CD4-positive, alpha-beta T cell treated with Interleukin-4 for 1 hour (primary cell): ENCODE results near the gene BTBD7.

Experiments used
- DNase-seq, 2 donors: peaks; one replicate each; pipeline ENCODE4 v3.0.0-alpha.2; 2020 to 2022

The BTBD7 gene

GRCh38 chr14:93330609-93331000, 2.2 kb downstream of the BTBD7 start:
- DNase-seq: no peak

DNA sequence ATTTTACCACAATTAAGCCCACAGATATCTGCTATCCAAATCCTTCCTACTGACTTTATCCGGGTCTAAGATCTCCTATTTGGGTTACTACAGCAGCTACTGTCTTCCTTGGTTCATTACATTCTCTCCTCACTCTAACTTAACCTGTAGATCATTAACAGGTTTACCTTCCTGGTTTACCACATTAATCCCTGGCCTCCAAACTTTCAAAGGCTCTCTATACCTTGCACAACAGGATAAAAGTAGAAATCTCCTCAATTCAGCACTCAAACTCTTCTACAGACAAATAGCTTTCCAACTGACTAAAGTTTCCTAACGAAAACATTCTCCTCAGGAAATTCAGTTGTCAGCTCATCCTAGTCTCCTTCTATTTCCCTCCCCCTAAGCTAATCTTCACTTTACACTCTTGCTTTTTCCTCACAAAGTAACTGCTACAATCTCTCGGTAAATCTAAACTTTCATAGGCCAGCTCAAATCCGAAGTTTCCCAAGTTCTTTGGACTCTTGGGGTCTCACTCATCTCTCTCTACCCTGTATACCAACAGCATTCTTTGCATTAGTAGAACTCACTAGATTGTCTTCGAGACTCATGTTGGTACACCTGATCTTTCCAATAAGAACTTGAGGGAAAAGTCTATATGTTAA, 2.7 kb downstream of the BTBD7 start:
- no peak for DNase-seq

- no peak for DNase-seq
Observed at GRCh38 chr14:93328546-93328945, 4.3 kb downstream of the BTBD7 start.

- no peak for DNase-seq
Observed at GRCh38 chr14:93326196-93326595, 6.6 kb downstream of the BTBD7 start.

DNA sequence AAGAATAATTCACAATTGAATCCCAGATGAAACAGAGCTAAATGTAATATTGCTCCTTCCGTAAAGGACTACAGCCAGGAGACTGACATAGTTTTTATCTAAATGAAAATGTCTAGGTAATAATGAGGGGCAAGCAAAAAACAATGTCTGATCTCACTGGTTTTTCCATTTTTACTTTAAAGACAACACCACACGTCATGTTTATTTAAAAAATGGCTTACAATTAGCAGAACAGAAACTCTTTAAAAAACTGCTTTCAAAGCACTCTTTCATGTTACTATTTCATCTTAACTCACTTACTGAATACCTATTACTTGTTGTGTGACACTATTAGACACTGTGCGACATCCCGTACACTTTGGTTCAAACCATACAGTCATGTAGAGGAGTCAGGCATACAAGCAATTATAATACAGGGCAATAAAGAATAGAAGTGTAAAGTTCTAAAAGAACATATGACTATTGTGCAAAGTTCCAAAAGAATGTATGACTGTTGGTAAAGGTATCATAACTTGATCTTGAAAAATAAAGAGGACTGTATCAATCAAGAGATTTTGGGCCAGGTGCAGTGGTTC, 9.1 kb downstream of the BTBD7 start:
- DNase-seq: no peak

GRCh38 chr14:93322929-93323599, 9.8 kb downstream of the BTBD7 start:
- DNase-seq: no peak

GRCh38 chr14:93320489-93320888, 12.3 kb downstream of the BTBD7 start:
- no peak for DNase-seq

DNA sequence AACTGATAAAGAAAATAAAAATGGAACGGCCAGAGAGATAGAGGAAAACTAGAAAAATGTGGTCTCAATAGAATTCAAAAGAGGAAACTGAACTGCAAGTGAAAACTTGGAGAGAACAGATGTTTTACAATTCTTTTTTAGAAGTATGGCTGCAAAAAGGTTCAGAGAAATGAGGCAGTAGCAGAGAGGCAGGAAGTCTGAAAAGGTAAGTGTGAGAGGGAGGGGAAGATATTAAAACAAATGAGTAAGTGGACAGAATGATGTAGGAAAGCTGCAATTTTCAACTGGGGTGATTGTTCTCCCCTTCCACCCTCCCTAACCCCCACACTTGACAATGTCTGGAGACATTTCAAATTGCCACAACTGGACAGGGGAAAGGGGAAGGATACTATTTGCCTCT, 12.9 kb downstream of the BTBD7 start:
- no peak for DNase-seq

- no peak for DNase-seq
Observed at GRCh38 chr14:93319494-93319893, 13.3 kb downstream of the BTBD7 start.

DNA sequence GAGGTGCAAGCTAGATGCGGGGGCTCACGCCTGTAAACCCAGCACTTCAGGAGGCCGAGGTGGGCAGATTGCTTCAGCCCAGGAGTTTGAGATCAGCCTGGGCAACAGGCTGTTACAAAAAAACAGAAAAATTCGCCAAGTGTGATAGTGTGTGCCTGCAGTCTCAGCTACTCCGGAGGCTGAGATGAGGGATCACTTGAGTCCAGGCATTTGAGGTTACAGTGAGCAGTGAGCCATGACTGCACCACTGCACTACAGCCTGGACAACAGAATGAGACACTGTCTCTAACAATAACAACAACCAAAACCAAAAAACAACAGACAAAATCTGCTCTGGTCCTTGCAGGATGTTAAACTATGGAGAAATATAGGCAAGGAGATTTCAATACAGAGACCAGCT, 13.9 kb downstream of the BTBD7 start:
- DNase-seq: no peak

GRCh38 chr14:93317875-93318807, 14.7 kb downstream of the BTBD7 start:
- no peak for DNase-seq

DNA sequence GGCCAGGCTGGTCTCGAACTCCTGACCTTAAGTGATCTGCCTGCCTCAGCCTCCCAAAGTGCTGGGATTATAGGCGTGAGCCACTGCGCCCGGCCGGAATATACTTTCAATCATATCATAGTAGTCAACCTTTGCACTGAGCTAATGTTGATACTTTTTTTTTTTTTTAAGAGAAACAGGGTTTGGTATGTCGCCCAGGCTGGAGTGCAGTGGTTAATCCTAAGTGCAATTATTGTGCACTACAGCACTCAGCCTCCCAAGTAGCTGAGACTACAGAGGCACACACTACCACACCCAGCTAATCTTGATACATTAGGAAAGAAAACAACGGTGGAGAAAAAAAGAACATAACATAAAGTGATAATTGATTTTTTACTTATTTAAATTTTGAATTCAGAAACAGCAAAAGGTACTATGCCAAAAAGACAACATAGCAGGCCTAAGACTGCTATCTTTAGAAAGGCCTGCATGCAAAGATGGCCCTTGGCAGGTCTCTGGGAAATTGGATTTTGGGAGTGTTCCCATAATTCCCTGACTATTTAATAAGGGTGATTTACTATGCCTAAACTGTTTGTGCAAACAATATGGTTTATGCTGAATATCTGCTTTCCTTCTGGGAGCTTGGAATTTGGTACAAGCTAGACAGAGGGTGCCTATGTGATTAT, 15.5 kb downstream of the BTBD7 start:
- DNase-seq: no peak

- no peak for DNase-seq
Observed at GRCh38 chr14:93316716-93317115, 16.1 kb downstream of the BTBD7 start.

DNA sequence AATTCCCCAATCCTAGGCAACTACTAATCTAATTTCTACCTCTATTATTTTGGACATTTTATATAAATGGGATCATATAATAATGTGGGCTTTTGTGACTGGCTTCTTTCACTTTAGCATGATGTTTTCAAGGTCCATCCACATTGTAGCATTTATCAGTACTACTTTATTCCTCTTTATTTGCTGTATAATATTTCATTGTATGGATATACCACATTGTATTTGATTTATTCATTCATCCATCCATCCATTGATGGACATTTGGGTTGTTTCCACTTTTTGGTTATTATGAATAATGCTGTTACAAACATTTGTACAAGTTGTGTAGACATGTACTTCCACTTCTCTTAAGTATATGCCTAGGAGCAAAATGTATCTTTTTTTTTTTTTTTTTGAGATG, 17.3 kb downstream of the BTBD7 start:
- DNase-seq: no peak

GRCh38 chr14:93311082-93311481, 21.8 kb downstream of the BTBD7 start:
- no peak for DNase-seq

- no peak for DNase-seq
Observed at GRCh38 chr14:93309427-93309966, 23.3 kb downstream of the BTBD7 start.

GRCh38 chr14:93308686-93309345, 24.0 kb downstream of the BTBD7 start:
- no peak for DNase-seq

DNA sequence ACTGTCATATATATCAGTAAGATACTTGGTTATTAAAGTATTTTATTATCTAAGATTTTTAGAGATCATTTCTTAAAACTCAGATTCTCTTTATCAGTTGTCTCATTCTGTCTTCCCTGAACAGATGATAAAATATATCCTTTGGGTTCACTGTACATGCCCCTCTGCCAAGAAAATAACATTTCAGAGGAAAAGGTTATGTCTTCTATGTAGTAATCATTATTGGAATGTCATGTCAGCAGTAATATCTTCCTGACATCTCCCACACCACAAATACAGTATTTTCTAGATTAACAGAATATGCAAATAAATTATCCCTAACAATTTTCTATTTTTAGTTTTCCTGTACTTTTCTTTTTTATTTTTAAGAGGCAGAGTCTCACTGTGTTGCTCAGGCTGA, 26.0 kb downstream of the BTBD7 start:
- no peak for DNase-seq

- no peak for DNase-seq
Observed at GRCh38 chr14:93305725-93306418, 27.0 kb downstream of the BTBD7 start.

DNA sequence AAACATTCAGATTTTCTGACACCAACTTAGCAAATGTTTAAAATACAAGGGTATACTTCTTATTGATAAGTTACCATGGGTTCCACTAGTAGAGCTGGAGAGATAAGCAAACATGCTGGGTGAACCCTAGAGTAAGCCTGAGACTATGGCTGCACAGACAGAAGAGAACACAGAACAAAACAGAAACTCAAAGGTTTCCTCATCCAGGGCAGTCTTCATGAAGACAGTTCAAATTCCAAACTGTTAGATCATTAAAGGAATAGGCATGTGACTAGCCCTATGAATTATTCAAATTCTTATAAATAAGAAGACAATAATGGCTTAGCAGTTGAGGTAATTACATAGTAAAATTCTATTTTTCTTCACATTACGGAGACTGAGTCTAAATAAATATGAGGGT, 28.1 kb downstream of the BTBD7 start:
- DNase-seq: no peak

- DNase-seq: no peak
Observed at GRCh38 chr14:93303659-93304058, 29.2 kb downstream of the BTBD7 start.
